Measurements from ENCODE around the gene IGFN1. TPM values are rescaled to one million over a fixed set of nuclear protein-coding genes. Genes with fewer than 3 reads are reported as not detected.
A peak's percentile ranks its signal among the peaks of the same experiment; 100 is the strongest.

The IGFN1 gene
- total and polyA plus RNA-seq, 9 of the 15 experiments (the other 6 are each of a cell fraction or from before 2014, with no cell fraction given) = 0.04 TPM; not detected in 8

GRCh38 chr1:201219481-201220387 is 29.1 kb downstream of the IGFN1 start (continued):
- TF ChIP-seq RNF2 (IDR thresholded peaks at IDR 0.05) (no peak), YY1 (IDR thresholded peaks at IDR 0.05; ENCODE audit: borderline replicate concordance in 1 of 3, control insufficient read depth in 1 of 3, extremely low read depth in 1 of 3, insufficient read depth in 3 of 3, insufficient read length in 1 of 3, insufficient replicate concordance in 2 of 3, low read depth in 1 of 3, low read length in 2 of 3) (no peak)

DNA sequence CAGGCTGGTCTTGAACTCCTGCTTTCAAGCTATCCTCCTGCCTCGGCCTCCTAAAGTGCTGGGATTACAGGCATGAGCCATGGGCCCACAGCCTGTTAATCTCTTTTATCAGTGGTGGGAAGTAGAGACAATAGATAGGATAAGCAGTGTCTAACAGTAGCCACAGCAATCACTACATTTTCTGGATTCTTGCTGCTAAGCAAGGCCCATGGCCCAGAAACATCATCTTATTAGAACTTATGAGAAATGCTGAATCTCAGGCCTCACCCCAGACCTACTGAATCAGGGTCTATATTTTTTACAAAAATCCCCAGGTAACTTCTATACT is 29.7 kb downstream of the IGFN1 start:
- no TSS peak for BruUV-seq (replicated peaks)
- H3K27me3 ChIP-seq (ENCODE audit: control insufficient read depth in 2 of 2, insufficient read depth in 2 of 2, low read length in 2 of 2) = peaks cover 34 to 63% of the 10 kb centered on the region in 2 experiments
- FAIRE-seq (no peak), ATAC-seq (no peak), DNase-seq (ENCODE audit: extremely low read depth in 1 of 4, low spot score in 3 of 4) (no peak)
- H3K36me3 ChIP-seq (ENCODE audit: control insufficient read depth, insufficient read depth, low read length) = no peaks in the 10 kb centered on the region
- TF ChIP-seq FOXA3 (CRISPR knock-in tag; conservative IDR thresholded peaks at IDR 0.05 in 1 of 2, IDR thresholded peaks at IDR 0.05 in 1 of 2) = no peak
- TF ChIP-seq ZNF121 (CRISPR knock-in tag; conservative IDR thresholded peaks at IDR 0.05) = 0 out of 2 replicates have a peak, but pooled peaks have one; percentile 6
- H3K9me3 ChIP-seq (replicated peaks; ENCODE audit: control insufficient read depth, insufficient read depth, low read depth, low read length) = no peaks in the 10 kb centered on the region
- H2AFZ ChIP-seq (ENCODE audit: low read depth, low read length) = no peak overlapping the region
- no peaks in the 10 kb centered on the region for H3K9me1 ChIP-seq (ENCODE audit: control insufficient read depth, insufficient read depth, low read length)
- WGBS (ENCODE audit: insufficient coverage, low coverage, missing lambda C conversion rate) = 7% methylated on average over 1 of the region's 1 CpG
- H3K79me2 ChIP-seq (ENCODE audit: control insufficient read depth, insufficient read depth, low read length) = no peaks in the 10 kb centered on the region
- ChIA-PET CTCF (ENCODE audit: low intra/inter-chr PET ratio) (no interaction called here), POLR2A (interaction anchor here (1.0 kb wide), 1 partner anchor 14 kb away, joined by 5 read pairs; no protein-coding TSS in a partner anchor)
- H3K9ac ChIP-seq (ENCODE audit: insufficient read depth in 1 of 2, low read depth in 2 of 2, low read length in 2 of 2) = no peak overlapping the region
- in situ Hi-C loops (cut with MboI) = no loop called here
- H3K27ac ChIP-seq (ENCODE audit: extremely low read depth, low read depth, low read length) = no peak overlapping the region
- H3K4me2 ChIP-seq (ENCODE audit: insufficient read depth, low read length) = no peak overlapping the region
- no peak overlapping the region for H3K4me3 ChIP-seq
- peaks cover 0 to 10% of the 10 kb centered on the region in 2 experiments; a peak in 1 of 5 replicates for H3K4me1 ChIP-seq (replicated peaks in 1 of 2; ENCODE audit: control insufficient read depth in 2 of 2, insufficient read depth in 2 of 2, low read length in 2 of 2)
- intact Hi-C loops (cut with micrococcal nuclease) = loop anchor here (5.0 to 10.0 kb wide), 2 partner anchors 88 to 246 kb away; no protein-coding TSS in a partner anchor
- peaks cover 12% of the 10 kb centered on the region; the same call in 1 of the 2 replicates for H4K20me1 ChIP-seq (replicated peaks; ENCODE audit: control insufficient read depth, insufficient read depth, low read length)

Data from K562 (cell line).